ENCODE data around the gene ROBO1. TPM values are rescaled to one million over a fixed set of nuclear protein-coding genes. Genes with fewer than 3 reads are reported as not detected.
"Not testable (repeated sequence)": the region's sequence is repeated elsewhere in the genome, so short reads cannot be mapped to it uniquely, and the experiment has no call there.

ROBO1 gene
- total and polyA plus RNA-seq, 2 donors (not counting 3 experiments of a cell fraction or from before 2014, with no cell fraction given) = 5.9 to 14.2 TPM

- POLR2A ChIA-PET = no interaction called here
- no peak overlapping the region for H2AFZ ChIP-seq (ENCODE audit: low read depth, low read length)
- H3K27ac ChIP-seq (ENCODE audit: insufficient read depth, low read depth, low read length) = no peak overlapping the region
- no peak overlapping the region for H3K9ac ChIP-seq (replicated peaks; ENCODE audit: extremely low read depth, insufficient read depth, low read length)
- H3K4me3 ChIP-seq (replicated peaks in 1 of 3; ENCODE audit: insufficient read depth in 1 of 3, low read depth in 1 of 3, low read length in 3 of 3) = no peak overlapping the region
- no peaks in the 10 kb centered on the region for H3K36me3 ChIP-seq (ENCODE audit: control insufficient read depth in 2 of 2, extremely low read depth in 1 of 2, insufficient read depth in 2 of 2, low read length in 2 of 2)
- no peak for DNase-seq (ENCODE audit: low read depth, low spot score)
- intact Hi-C loops (cut with micrococcal nuclease) (no loop called here), dilution Hi-C loops (cut with MboI; ENCODE audit: extremely low pct_ligation_motif_present, low sequenced_read_pairs) (no loop called here)
- H3K9me1 ChIP-seq (replicated peaks; ENCODE audit: control insufficient read depth, extremely low read depth, insufficient read depth, low read length) = no peaks in the 10 kb centered on the region
- no peaks in the 10 kb centered on the region for H4K20me1 ChIP-seq (replicated peaks; ENCODE audit: control insufficient read depth, extremely low read depth, insufficient read depth, low read length)
- TF ChIP-seq EZH2 (IDR thresholded peaks at IDR 0.05; ENCODE audit: borderline replicate concordance, low read depth, low read length, severe bottlenecking) (no peak), POLR2A (IDR thresholded peaks at IDR 0.05; ENCODE audit: low read depth, low read length) (no peak), JUN (IDR thresholded peaks at IDR 0.05; ENCODE audit: borderline replicate concordance, insufficient read depth, insufficient read length, low read depth) (no peak), FOS (IDR thresholded peaks at IDR 0.05; ENCODE audit: borderline replicate concordance, insufficient read depth, low read length) (no peak), CTCF (IDR thresholded peaks at IDR 0.05; ENCODE audit: extremely low read depth in 1 of 2, insufficient read depth in 1 of 2, low read depth in 1 of 2, low read length in 2 of 2) (no peak), MYC (IDR thresholded peaks at IDR 0.05; ENCODE audit: low read depth, low read length) (no peak), POLR2AphosphoS5 (IDR thresholded peaks at IDR 0.05; ENCODE audit: insufficient read depth, low read depth, low read length) (no peak)
- TF ChIP-seq, protein P1, sequence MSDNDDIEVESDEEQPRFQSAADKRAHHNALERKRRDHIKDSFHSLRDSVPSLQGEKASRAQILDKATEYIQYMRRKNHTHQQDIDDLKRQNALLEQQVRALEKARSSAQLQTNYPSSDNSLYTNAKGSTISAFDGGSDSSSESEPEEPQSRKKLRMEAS (IDR thresholded peaks at IDR 0.05; ENCODE audit: insufficient read depth, insufficient read length) = no peak
- H3K4me2 ChIP-seq (ENCODE audit: insufficient read depth, low read length) = no peak overlapping the region
- no TSS peak for BruUV-seq (replicated peaks)
- no peaks in the 10 kb centered on the region for H3K27me3 ChIP-seq (ENCODE audit: control insufficient read depth in 2 of 2, insufficient read depth in 2 of 2, low read length in 2 of 2)
- no peaks in the 10 kb centered on the region for H3K4me1 ChIP-seq (ENCODE audit: control insufficient read depth, extremely low read depth, insufficient read depth, low read length)
- no peaks in the 10 kb centered on the region for H3K79me2 ChIP-seq (ENCODE audit: control insufficient read depth, insufficient read depth, low read length)
- H3K9me3 ChIP-seq (replicated peaks; ENCODE audit: control insufficient read depth, insufficient read depth, low read length) = no peaks in the 10 kb centered on the region
- no peak for FAIRE-seq
- CTCF ChIA-PET = interaction anchor here (1.2 kb wide), 1 partner anchor 90 kb away, joined by 4 read pairs; no protein-coding TSS in a partner anchor
Measured at GRCh38 chr3:79175870-79176269, 591.9 kb downstream of the ROBO1 start.

DNA sequence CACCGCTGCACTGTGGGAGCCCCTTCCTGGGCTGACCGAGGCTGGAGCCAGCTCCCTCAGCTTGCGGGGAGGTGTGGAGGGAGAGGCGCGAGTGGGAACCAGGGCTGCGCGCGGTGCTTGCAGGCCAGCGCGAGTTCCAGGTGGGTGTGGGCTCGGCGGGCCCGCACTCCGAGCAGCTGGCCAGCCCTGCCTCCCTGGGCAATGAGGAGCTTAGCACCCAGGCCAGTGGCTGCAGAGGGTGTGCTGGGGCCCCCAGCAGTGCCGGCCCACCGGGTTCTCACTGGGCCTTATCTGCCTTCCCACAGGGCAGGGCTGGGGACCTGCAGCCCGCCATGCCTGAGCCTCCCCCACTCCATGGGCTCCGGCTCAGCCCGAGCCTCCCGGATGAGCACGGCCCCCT, 594.5 kb downstream of the ROBO1 start:
- CTCF ChIA-PET = interaction anchor here (1.0 kb wide), 1 partner anchor 10 kb away, joined by 3 read pairs; no protein-coding TSS in a partner anchor
- POLR2A ChIA-PET; dilution Hi-C loops (cut with MboI; ENCODE audit: extremely low pct_ligation_motif_present, low sequenced_read_pairs): not testable (repeated sequence)

More for the DNA sequence above, 594.5 kb downstream of the ROBO1 start:
- H3K4me1 ChIP-seq (ENCODE audit: control insufficient read depth, extremely low read depth, insufficient read depth, low read length); intact Hi-C loops (cut with micrococcal nuclease); H3K4me2 ChIP-seq (ENCODE audit: insufficient read depth, low read length); H3K27ac ChIP-seq (ENCODE audit: insufficient read depth, low read depth, low read length); H3K79me2 ChIP-seq (ENCODE audit: control insufficient read depth, insufficient read depth, low read length); H3K27me3 ChIP-seq (ENCODE audit: control insufficient read depth in 2 of 2, insufficient read depth in 2 of 2, low read length in 2 of 2); H3K9me1 ChIP-seq (replicated peaks; ENCODE audit: control insufficient read depth, extremely low read depth, insufficient read depth, low read length); DNase-seq (ENCODE audit: low read depth, low spot score); H2AFZ ChIP-seq (ENCODE audit: low read depth, low read length); H4K20me1 ChIP-seq (replicated peaks; ENCODE audit: control insufficient read depth, extremely low read depth, insufficient read depth, low read length); H3K4me3 ChIP-seq (replicated peaks in 1 of 3; ENCODE audit: insufficient read depth in 1 of 3, low read depth in 1 of 3, low read length in 3 of 3); H3K36me3 ChIP-seq (ENCODE audit: control insufficient read depth in 2 of 2, extremely low read depth in 1 of 2, insufficient read depth in 2 of 2, low read length in 2 of 2); FAIRE-seq; H3K9me3 ChIP-seq (replicated peaks; ENCODE audit: control insufficient read depth, insufficient read depth, low read length); H3K9ac ChIP-seq (replicated peaks; ENCODE audit: extremely low read depth, insufficient read depth, low read length); BruUV-seq (replicated peaks): not testable (repeated sequence)

Measured in endothelial cell of umbilical vein (primary cell).